ENCODE data around the gene C1orf21.

- TF ChIP-seq CTCF (IDR thresholded peaks at IDR 0.05) (no peak), POLR2A (IDR thresholded peaks at IDR 0.05) (no peak)
These were observed 145.4 kb downstream of the C1orf21 start for GRCh38 chr1:184532199-184532598.
